Measurements from ENCODE around the gene HMCES.

Gene HMCES

DNA sequence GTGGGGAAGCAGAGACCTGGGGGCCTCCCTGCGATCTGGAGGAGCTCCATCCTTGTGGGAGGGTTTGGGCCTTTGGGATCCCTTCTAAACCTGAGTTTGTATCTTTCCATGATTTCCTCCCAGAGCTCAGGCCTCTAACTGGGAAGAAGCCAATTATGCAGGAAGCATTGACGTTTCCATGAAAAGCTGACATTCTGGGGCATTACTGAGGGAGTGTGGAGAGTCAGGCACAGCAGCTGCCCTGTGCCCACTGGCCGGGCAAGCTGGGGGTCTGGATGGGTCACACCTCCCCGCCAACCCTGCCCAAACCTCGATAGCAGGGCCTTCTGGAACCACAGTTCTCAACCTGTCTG lies 74.9 kb downstream of the HMCES start:
- Histone ChIP-seq H3K4me1 (ENCODE audit: insufficient read depth, low read length) (no peaks in the 10 kb centered on the region), H3K9me3 (ENCODE audit: low read length) (no peaks in the 10 kb centered on the region), H3K36me3 (ENCODE audit: insufficient read depth, low read length) (no peaks in the 10 kb centered on the region), H3K4me3 (ENCODE audit: low read length) (no peak overlapping the region), H3K27me3 (ENCODE audit: insufficient read depth, low read length) (no peaks in the 10 kb centered on the region), H2AFZ (ENCODE audit: low read depth, low read length) (no peak overlapping the region)

All from neuron (in vitro differentiated cells).